Endometrium (tissue), 2 donors: Measurements from ENCODE around the gene SLC30A5.
"Not testable (repeated sequence)": the region's sequence is repeated elsewhere in the genome, so short reads cannot be mapped to it uniquely, and the experiment has no call there.

Experiments used
- FAIRE-seq: peaks from 2 replicates; lab custom pipeline; 2012; peaks lifted over from hg19 to GRCh38; lab: Jason Lieb, UNC
- donor health status: control.
- donor health status: control.

Gene SLC30A5

GRCh38 chr5:69105996-69106906 lies 12.4 kb downstream of the SLC30A5 start:
- no peak for FAIRE-seq

- not testable (repeated sequence) for FAIRE-seq
These were observed 14.6 kb downstream of the SLC30A5 start for GRCh38 chr5:69108367-69108766.

DNA sequence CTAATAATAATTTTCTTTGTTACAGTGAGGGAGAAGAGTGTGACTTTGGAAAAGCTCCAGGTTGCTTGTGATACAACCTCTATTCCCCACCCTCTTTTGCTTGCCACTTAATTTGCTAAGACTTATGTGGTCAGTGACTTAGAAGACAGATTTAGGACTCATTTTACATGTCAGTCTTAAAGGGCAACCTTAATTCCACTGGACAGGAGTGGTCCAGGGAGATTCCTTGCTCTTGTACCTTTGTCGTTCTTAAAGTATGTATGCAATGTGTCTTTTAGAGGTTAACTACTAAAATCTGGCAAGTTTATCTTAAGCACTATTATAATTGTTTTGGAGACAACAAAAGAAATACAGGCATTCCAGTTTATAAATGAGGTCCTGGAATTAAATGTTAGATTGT lies 20.0 kb downstream of the SLC30A5 start:
- FAIRE-seq: no peak

GRCh38 chr5:69115526-69115925 lies 21.7 kb downstream of the SLC30A5 start:
- no peak for FAIRE-seq

- FAIRE-seq: no peak
These were observed 35.6 kb downstream of the SLC30A5 start for GRCh38 chr5:69129413-69129812.

DNA sequence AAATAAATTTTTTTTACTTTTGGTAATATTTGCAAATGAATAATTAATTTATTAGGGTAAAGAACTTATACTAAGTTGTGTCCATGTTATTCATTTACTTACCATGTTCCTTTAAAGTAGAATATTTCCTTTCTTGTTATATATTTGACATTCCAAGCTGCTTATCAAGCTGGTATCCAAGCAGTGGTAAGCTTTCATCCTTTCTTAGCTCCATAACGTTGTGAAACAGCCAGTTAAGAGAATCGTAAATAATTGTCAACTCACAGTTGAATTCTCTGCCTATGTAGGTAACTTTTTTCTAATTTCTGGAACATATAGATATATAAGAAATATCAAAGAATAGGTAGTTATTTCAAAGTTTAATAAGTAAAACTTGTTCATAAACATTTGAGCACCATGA lies 36.4 kb downstream of the SLC30A5 start:
- FAIRE-seq: no peak

- FAIRE-seq: no peak
These were observed 37.5 kb downstream of the SLC30A5 start for GRCh38 chr5:69131304-69131703.

DNA sequence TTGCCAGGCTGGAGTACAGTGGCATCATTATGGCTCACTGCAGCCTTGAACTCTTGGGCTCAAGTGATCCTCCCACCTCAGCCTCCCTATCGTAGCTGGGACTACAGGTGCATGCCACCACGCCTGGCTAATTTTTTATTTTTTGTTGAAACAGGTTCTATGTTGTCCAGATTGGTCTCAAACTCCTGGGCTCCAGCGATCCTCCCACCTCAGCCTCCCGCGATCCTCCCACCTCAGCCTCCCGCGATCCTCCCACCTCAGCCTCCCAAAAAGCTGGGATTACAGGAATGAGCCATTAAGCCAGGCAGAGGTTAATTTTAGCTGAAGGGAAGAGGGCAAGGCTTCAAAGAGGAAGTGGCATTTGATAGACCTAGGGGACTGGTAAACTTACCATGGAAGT lies 40.3 kb downstream of the SLC30A5 start:
- no peak for FAIRE-seq

DNA sequence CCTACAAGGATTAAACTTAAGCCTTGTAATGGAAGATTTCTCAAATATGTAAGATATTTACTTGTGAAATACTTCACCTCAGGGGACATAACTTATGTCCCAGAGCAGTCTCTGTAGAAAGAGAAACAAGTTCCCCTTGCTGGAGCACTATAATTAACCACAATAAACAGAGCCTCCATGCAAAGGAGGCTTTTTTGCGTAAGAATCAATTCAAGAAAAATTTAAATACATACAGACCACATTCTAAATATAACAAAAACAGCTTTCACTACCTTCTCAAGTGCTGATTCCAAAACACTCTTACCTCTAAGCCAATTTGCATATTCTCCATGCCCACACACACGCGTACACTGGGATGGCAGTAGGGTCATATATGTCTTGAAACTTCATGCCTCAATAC lies 42.5 kb downstream of the SLC30A5 start:
- no peak for FAIRE-seq

DNA sequence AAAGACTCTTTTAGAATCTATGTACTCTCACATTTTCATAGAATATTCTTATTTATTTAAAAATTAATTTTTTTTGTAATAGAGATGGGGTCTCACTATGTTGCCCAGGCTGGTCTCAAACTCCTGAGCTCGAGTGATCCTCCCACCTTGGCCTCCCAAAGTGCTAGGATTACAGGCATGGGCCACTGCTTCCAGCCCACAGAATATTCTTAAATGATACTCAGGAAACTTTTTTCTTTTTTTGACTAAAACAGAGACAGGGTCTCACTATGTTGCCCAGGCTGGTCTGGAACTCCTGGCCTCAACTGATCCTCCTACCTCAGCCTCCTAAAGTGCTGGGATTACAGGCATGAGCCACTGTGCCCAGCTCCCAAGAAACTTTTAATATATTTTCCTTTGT lies 43.4 kb downstream of the SLC30A5 start:
- FAIRE-seq: not testable (repeated sequence)

DNA sequence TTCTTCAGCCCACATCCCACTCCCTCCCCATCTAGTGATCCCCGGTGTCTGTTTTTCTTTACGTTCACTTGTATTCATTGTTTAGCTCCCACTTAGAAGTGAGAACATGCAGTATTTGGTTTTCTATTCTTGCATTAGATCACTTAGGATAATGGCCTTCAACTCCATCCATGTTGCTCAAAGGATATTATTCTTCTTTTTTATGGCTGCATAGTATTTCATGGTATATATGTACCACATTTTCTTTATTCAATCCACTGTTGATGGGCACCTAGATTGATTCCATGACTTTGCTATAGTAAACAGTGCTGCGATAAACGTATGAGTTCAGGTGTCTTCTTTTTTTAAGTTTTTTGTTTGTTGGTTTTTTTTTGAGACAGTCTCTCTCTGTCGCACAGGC lies 44.0 kb downstream of the SLC30A5 start:
- no peak for FAIRE-seq

DNA sequence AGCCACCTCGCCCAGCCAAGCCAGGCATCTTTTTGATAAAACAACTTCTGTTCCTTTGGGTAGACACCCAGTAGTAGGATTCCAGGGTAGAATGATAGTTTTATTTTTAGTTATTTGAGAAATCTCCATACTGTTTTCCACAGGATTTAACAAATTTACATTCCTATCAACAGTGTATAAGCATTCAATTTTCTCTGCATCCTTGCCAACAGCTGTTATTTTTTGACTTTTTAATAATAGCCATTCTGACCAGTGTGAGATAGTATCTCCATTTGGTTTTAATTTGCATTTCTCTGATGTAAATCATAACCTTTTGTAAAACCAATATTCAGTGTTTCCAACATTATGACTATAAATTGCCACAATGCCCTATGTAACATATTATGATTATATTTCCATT lies 45.0 kb downstream of the SLC30A5 start:
- FAIRE-seq: peak; percentile 50

DNA sequence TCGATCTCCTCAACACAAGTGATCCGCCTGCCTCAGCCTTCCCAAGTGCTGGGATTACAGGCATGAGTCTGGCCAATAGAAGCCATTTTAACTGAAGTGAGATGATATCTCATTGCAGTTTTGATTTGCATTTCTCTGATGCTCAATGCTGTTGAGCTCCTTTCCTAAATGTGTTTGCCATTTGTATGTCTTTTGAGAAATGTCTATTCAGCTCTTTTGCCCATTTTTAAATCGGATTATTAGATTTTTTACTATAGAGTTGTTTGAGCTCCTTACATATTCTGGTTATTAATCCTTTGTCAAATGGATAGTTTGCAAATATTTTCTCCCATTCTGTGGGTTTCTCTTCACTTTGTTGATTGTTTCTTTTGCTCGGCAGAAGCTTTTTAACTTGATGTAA lies 46.4 kb downstream of the SLC30A5 start:
- FAIRE-seq: not testable (repeated sequence)

DNA sequence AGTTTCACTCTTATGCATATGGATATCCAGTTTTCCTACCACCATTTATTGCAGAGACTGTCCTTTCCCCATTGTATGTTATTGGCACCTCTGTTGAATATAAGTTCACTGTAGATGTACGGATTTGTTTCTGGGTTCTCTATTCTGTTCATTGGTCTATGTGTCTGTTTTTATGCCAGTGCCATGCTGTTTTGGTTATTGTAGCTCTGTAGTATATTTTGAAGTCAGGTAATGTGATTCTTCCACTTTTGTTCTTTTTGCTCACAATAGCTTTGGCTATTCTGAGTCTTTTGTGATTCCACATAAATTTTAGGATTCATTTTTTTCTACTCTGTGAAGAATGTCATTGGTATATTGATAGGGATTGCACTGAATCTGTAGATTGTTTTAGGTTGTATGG lies 47.0 kb downstream of the SLC30A5 start:
- FAIRE-seq: no peak

DNA sequence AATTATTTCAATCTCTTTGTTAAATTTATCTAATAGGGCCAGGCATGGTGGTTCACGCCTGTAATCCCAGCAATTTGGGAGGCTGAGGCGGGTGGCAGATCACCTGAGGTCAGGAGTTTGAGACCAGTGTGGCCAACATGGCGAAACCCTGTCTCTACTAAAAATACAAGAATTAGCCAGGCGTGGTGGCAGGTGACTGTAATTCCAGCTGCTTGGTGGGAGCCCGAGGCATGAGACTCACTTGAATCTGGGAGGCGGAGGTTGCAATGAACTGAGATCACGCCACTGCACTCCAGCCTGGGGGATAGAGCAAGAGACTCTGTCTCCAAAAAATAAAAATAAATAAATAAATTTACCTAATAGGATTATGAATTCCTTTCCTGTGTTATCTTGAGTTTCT lies 54.8 kb downstream of the SLC30A5 start:
- not testable (repeated sequence) for FAIRE-seq

DNA sequence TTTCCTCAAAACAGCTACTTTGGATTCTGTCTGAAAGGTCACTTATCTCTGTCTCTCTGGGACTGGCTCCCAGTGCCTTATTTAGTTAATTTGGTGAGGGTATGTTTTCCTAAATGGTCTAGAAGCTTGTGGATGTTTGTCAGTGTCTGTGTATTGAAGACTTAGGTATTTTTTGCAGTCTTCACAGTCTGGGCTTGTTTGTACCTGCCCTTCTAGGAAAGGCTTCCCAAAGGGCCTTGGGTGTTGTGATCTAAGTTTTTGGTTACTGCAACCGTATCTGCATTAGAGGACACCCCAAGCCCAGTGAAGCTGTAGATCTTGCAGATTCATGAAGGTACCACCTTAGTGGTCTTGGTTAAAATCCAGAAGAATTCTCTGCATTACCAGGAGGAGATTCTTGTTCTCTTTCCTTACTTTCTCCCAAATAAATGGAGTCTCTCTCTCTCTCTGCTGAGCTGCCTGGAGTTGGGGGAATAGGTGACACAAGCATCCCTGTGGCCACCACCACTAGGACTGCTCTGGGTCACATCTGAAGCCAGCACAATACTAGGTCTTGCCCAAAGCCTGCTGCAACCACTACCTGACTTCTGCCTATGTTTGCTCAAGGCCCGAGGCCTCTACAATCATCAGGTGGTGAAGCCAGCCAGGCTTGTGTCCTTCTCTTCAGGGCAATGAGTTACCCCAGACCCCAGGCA lies 55.3 kb downstream of the SLC30A5 start:
- no peak for FAIRE-seq

DNA sequence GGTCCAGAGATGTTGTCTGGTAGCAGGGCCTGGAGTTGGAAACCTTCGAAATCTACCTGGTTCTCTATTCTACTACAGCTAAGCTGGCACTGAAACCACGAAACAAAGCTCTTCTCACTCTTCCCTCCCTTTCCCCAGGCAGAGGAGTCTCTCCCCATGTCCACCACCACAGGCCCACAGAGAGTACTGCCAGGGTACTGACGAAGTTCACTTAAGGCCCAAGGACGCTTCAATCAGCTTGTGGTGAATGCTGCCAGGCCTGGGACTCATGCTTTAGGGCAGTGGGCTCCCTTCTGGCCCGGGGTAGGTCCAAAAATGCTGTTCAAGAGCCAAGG lies 55.8 kb downstream of the SLC30A5 start:
- no peak for FAIRE-seq

DNA sequence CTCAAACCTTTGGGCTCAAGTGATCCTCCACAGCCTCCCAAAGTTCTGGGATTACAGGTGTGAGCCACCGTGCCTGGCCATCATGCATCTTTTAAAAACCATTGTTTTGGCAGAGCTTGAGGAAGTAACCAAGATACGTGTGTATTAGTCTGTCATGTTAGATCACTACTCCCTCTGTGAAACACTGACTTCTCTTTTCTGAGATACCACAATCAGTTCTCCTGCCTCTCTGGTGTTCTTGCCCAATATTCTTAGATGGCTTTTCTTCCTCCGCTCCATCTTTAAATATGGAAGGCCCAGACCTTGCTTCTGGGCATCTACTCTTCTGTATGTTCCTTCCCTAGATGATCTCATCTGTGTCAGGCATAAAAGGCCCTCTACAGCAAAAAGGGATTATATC lies 58.9 kb downstream of the SLC30A5 start:
- no peak for FAIRE-seq

GRCh38 chr5:69156456-69156855 lies 62.6 kb downstream of the SLC30A5 start:
- no peak for FAIRE-seq

DNA sequence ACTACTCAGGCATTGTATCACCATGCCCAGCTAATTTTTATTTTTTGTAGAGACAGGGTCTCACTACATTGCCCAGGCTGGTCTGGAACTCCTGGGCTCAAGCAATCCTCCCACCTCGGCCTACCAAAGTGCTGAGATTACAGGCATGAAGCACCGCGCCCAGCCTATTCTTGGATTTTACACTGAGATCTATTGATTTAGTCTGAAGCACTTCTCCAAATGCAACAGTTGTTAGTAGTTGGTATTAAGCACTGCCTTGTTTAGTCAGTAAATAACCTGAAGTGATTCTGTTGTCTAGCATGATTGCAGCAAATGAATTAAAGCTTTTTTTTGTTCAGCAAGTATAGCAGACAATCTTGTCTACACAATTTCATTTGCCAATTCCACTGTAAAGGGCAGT lies 64.2 kb downstream of the SLC30A5 start:
- FAIRE-seq: no peak

DNA sequence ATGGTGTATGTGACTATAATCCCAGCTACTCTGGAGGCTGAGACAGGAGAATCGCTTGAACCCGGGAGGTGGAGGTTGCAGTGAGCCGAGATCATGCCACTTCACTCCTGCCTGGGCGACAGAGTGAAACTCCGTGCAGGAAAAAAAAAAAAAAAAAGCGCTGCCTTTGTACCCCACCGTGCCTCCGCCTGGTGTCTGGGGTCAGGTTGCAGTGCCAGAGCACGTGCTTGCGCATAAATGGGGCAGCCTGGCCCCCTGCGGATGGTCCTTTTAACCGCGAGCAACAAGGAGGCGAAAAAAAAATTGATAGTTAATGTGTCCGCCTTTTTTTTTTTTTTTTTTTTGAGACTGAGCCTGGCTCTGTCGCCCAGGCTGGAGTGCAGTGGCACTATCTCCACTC lies 66.8 kb downstream of the SLC30A5 start:
- FAIRE-seq: no peak

DNA sequence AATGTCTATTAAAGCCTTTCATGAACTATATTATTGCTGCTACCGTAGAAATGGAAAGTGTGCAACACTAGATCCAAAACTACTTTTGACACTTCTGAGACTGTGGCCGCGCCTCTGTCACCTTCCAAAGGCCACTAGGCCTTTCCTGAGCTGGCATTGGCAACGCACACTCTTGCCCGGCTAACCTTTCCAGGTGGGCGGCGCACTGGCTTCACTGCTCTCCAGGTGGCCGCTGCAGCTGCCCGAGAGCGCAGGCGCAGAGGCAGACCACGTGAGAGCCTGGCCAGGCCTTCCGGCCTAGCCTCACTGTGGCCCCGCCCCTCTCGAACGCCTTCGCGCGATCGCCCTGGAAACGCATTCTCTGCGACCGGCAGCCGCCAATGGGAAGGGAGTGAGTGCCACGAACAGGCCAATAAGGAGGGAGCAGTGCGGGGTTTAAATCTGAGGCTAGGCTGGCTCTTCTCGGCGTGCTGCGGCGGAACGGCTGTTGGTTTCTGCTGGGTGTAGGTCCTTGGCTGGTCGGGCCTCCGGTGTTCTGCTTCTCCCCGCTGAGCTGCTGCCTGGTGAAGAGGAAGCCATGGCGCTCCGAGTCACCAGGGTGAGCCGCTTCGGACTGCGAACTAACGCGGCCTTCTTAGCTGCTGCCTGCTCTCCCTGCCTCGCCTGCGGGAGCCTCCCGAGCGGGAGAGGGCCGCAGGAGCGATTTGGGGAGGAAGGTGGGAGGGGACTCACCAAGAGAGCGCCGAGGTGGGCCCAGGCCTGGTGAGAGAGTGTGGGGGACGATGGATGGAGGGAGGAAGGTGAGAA lies 73.1 kb downstream of the SLC30A5 start, which contains the start of gene CCNB1:
Gene CCNB1 (plus strand): TSS at position 465 of the 807 bp plus-strand sequence. CDS start 113 bp downstream, at position 578.
- peak; percentile 95 for FAIRE-seq

- no peak for FAIRE-seq
These were observed 73.7 kb downstream of the SLC30A5 start for GRCh38 chr5:69167493-69167855.
